ENCODE data around the gene TYSND1.

- TF ChIP-seq CTCF (conservative IDR thresholded peaks at IDR 0.05; ENCODE audit: low read length) (no peak), EZH2phosphoT487 (IDR thresholded peaks at IDR 0.05; ENCODE audit: borderline replicate concordance) (no peak)
Measured at GRCh38 chr10:70131560-70131937, 15.0 kb downstream of the TYSND1 start.

All from Loucy (cell line).